Measurements from ENCODE around the gene PAQR9. TPM values are rescaled to one million over a fixed set of nuclear protein-coding genes. Genes with fewer than 3 reads are reported as not detected.
A peak's percentile ranks its signal among the peaks of the same experiment; 100 is the strongest.

The PAQR9 gene, protein sequence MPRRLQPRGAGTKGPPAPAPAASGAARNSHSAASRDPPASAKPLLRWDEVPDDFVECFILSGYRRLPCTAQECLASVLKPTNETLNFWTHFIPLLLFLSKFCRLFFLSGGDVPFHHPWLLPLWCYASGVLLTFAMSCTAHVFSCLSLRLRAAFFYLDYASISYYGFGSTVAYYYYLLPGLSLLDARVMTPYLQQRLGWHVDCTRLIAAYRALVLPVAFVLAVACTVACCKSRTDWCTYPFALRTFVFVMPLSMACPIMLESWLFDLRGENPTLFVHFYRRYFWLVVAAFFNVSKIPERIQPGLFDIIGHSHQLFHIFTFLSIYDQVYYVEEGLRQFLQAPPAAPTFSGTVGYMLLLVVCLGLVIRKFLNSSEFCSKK
- 0.09 TPM in 1 of 2 replicates, not detected in the other for total RNA-seq (ENCODE audit: low replicate concordance)

- TF ChIP-seq, protein P1, sequence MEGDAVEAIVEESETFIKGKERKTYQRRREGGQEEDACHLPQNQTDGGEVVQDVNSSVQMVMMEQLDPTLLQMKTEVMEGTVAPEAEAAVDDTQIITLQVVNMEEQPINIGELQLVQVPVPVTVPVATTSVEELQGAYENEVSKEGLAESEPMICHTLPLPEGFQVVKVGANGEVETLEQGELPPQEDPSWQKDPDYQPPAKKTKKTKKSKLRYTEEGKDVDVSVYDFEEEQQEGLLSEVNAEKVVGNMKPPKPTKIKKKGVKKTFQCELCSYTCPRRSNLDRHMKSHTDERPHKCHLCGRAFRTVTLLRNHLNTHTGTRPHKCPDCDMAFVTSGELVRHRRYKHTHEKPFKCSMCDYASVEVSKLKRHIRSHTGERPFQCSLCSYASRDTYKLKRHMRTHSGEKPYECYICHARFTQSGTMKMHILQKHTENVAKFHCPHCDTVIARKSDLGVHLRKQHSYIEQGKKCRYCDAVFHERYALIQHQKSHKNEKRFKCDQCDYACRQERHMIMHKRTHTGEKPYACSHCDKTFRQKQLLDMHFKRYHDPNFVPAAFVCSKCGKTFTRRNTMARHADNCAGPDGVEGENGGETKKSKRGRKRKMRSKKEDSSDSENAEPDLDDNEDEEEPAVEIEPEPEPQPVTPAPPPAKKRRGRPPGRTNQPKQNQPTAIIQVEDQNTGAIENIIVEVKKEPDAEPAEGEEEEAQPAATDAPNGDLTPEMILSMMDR (IDR thresholded peaks at IDR 0.05; ENCODE audit: insufficient read depth, low read length): no peak
- peak; percentile 10 for DNase-seq (ENCODE audit: low read depth)
- H3K4me3 ChIP-seq (ENCODE audit: low read depth, low read length): peak within 1 kb of the TSS; percentile 73
These were observed at the start of gene PAQR9 for GRCh38 chr3:142963516-142964448. Gene PAQR9, minus strand, starts transcription at chr3:142963674. Its CDS starts 338 bp downstream, at chr3:142963336.

- H3K4me3 ChIP-seq (ENCODE audit: low read depth, low read length): no peak overlapping the region
- DNase-seq (ENCODE audit: low read depth): no peak
- TF ChIP-seq, protein P1 (IDR thresholded peaks at IDR 0.05; ENCODE audit: insufficient read depth, low read length): no peak
These were observed 48.2 kb upstream of the PAQR9 start for GRCh38 chr3:143011705-143012104.

DNA sequence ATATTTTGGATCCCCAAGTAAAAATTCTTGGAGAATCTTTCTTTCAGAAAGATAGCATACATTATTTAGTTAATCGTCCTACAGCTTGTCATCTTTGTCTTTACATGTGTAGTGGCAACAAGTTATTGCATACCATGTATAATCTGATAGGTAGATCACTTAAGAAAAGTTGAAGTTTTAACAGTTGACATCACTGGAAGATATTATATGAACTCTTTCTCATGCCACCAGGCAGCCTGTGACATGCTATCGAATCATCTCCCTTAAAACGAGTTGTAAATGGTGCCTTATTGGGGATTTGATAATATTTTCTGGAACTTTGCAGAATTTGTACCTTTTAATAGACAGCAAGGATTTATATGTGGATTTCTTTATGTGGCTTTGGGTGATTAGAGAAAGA lies 46.5 kb upstream of the PAQR9 start:
- TF ChIP-seq, protein P1 (IDR thresholded peaks at IDR 0.05; ENCODE audit: insufficient read depth, low read length): no peak
- DNase-seq (ENCODE audit: low read depth): no peak
- no peak overlapping the region for H3K4me3 ChIP-seq (ENCODE audit: low read depth, low read length)

GRCh38 chr3:143004823-143005222 lies 41.3 kb upstream of the PAQR9 start:
- TF ChIP-seq, protein P1 (IDR thresholded peaks at IDR 0.05; ENCODE audit: insufficient read depth, low read length): no peak
- no peak overlapping the region for H3K4me3 ChIP-seq (ENCODE audit: low read depth, low read length)
- no peak for DNase-seq (ENCODE audit: low read depth)

DNA sequence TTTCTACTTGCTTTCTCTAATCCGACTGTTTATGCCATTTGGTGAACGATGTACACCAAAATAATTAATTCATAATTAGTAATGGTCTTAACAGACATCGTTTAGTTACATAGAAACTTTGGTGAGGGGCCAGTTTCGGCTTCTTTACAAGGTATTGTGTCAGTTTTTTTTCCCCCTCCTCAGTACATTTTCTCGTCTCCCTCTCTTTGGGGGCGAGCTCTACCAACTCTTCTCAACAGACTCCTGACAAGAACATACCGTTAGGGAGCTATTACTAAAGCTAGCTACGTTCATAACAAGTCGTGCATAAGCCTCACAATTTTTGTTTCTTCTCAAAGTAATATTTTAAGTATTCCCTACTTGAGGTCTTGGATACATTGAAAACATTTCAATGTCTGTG lies 39.3 kb upstream of the PAQR9 start:
- no peak for DNase-seq (ENCODE audit: low read depth)
- TF ChIP-seq, protein P1 (IDR thresholded peaks at IDR 0.05; ENCODE audit: insufficient read depth, low read length): no peak
- peak overlapping the region; percentile 97 for H3K4me3 ChIP-seq (ENCODE audit: low read depth, low read length)

GRCh38 chr3:143002083-143002712 lies 38.7 kb upstream of the PAQR9 start:
- peak overlapping the region; percentile 97 for H3K4me3 ChIP-seq (ENCODE audit: low read depth, low read length)
- DNase-seq (ENCODE audit: low read depth): peak; percentile 27
- TF ChIP-seq, protein P1 (IDR thresholded peaks at IDR 0.05; ENCODE audit: insufficient read depth, low read length): no peak
